HG02759 (cell line): Measurements from ENCODE around the gene PIGT.
"Not testable (repeated sequence)": the region's sequence is repeated elsewhere in the genome, so short reads cannot be mapped to it uniquely, and the experiment has no call there.

ENCODE experiments used
- ATAC-seq: cut with Tn5 transposase; IDR thresholded peaks from one replicate; pipeline ENCODE4 v1.9.1; 2021; ENCODE audit warnings: mild to moderate bottlenecking, moderate library complexity; ENCODE audit not compliant: unreplicated experiment

PIGT gene

DNA sequence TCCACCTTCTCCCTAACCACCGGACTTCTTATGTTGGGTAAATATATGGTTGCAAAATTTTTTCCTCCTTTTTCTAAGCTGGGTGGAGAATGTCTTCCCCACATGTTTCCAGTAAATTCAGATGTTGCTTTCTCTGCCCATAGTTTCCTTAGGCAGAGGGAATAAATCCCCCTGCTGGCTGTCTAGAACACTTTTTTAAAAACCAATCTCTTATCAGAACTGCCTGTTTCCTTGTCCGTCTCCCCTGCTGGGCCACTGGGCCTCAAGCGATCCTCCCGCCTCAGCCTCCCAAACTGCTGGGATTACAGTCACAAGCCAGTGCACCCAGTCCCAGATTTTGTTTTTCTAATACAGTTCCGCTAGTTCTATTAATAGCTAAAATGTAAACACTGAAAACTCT, 43.7 kb downstream of the PIGT start:
- ATAC-seq: no peak

DNA sequence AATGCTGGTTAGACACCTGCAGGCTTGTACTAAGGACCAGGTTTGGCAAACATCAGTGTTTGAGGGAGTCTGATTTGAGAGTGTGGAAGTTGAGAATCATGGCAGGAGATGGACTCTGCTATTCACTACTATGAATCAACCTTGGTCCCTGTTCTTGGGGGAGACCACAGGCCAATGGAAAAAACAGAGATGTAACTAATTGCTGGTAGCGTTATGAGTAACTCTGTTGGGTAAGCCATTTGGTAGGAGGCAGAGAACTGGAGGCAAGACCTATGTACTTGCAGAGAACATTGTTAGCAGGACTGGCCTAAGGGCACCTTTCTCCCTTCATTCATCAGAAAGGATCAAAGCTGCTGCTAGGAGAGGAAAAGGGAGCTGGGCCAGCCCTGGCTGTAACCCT, 45.3 kb downstream of the PIGT start:
- ATAC-seq: no peak

DNA sequence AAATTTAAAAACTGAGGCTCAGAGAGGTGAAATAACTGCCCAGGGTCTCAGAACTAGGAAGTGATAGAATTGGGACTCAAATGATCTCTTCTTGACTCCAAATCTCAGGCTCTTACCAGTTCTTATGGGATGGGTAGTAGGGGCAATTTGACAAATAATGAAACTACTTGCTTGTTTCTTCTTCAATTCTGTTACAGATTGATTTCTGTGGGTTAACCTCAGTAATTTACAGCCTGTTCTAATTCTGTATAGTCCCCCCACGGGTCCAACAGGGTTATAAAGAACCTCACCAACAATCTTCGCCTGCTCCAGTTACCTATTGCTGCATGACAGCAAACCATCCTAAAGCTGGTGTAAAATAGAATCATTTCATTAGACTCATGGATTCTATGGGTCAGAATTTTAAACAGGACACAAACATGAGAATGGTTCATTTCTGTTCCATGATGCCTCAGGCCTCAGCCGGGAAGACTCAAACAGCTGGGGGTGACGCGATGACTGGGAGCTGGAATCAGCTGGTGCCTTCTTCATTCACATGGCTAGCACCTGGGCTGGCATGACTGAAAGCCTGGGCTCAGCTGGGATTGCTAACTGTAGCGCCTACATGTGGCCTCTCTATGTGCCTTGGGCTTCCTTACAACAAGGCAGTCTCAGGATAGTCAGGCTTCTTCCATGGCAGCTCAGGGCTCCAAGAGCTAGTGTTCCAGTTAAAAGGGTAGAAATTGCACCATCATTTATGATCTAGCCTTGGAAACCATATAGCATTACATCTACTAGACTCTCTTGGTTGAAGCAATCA, 47.0 kb downstream of the PIGT start:
- no peak for ATAC-seq

DNA sequence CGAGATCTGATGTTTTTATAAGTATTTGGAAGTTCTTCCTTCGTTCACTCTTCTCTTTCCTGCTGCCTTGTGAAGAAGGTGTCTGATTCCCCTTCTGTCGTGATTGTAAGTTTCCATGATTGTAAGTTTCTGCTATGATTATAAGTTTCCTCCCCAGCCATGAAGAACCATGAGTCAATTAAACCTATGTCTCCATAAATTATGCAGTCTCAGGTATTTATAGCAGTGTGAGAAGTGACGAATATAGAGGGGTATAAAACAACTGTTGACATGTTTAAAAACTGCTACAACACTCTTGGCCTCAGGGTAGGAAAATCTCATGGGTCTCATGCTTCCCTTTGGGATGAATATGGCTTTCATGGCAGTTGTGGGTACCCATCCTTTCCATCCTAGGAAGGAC, 47.8 kb downstream of the PIGT start:
- ATAC-seq: no peak

DNA sequence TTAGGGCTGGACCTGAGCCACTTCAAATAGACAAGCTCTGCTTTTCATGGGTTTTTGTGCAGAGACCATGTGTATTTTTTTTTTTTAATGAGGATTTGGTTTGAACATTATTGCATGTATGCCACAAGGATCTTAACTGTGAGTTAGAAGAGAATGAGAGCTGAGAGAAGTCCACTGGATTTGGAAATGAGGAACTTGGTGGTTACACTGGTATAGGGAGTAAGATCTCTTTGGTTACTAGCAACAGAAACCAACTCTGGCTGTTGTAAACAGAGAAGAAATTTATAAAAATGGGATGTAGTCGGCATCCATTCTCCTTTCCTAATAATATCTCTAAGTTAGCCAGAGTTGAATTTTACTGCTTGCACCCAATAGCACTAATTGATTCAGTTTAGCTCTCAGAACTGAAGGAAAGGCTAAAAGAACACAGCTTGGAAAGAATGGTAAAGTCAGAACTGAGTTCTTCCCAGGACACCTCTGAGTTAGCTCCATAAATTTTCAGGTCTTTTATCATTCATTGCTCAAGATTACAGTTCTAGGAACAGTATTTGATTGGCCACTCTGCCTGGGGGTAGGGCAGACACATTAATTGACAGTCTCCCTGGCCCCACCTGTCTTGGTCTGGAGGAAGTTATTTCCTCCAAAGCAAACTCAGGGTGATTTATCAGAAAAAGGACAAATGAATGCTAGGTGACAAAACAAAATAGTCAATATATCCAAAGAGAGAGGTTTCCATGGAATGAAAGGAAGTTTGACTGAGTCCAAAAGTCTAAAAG, 49.7 kb downstream of the PIGT start:
- no peak for ATAC-seq

DNA sequence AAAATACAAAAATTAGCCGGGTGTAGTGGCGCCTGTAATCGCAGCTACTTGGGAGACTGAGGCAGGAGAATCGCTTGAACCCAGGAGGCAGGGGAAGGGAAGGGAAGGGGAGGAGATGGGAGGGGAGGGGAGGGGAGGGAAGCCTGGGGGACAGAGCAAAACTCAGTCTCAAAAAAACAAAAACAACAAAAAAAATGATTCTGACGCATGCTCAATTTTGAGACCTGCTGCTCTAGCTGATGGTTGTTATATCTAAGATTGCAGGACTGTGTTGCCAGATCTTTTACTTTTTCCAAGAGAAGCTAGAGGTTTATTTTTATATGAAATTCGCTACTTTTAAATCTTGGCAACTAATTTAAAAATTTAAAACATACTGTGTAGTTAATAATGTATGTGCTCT, 51.2 kb downstream of the PIGT start:
- no peak for ATAC-seq

DNA sequence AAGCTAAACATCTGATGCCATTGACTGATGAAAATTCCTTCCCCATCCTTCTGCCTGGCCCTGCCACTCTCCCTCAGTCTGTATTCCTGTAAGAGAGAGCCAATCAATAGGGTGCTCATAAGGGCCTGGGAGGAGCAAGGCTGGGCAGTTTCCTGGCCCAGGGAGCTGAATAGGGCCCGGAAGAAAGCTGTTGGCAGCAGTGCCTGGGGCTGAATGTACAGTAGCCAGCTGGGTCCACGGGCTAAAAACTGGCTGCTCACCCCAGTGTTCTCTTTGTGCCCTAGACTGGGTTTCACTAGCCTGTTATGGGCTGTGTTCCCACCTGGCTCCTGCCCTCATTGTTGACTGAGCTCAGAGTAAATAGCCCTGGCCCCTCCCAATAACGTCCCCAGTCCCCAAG, 51.9 kb downstream of the PIGT start:
- no peak for ATAC-seq

DNA sequence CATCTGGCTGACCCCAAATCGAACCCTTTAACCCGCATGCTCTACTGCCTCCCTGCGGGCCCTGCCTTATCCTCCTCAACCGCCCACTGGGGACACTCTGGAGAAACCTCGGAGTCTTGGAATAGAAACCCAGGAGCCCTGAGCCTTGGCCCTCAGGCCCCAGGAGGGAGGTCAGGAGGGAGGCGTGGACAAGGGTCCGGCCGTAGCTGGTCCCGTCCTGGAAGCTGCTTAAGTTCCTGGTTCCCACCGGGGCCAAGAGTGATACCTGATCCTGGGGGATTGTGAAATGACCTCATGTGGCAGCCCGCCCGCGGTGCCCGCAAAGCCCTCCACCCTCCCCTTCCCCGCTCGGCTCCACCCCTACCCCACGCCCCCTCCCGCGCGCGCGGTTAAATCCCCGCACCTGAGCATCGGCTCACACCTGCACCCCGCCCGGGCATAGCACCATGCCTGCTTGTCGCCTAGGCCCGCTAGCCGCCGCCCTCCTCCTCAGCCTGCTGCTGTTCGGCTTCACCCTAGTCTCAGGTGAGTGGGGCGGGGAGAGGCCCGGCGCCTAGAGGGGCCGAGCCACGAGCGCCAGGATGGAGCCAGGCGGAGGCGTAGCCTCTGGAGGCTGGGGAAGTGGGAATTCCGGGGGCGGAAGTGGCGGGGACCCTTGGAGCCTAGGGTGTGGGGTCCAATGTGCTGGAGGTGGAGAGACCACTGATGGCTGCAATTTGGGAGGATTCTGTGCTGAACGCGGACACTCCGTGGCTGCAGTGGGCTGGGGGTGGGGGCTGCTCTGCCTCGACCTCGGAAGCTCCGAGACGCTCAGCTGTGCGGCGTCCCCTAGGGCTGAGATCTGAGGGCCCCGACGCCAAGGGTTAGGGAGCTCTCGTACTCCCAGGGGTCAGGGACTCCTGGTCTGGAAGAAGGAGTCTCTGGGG, 53.7 kb downstream of the PIGT start, which contains the start of gene WFDC2:
Gene WFDC2, plus strand, starts transcription at position 418 of the 926 bp plus-strand sequence. Its CDS starts 29 bp downstream, at position 447.
- no peak for ATAC-seq

DNA sequence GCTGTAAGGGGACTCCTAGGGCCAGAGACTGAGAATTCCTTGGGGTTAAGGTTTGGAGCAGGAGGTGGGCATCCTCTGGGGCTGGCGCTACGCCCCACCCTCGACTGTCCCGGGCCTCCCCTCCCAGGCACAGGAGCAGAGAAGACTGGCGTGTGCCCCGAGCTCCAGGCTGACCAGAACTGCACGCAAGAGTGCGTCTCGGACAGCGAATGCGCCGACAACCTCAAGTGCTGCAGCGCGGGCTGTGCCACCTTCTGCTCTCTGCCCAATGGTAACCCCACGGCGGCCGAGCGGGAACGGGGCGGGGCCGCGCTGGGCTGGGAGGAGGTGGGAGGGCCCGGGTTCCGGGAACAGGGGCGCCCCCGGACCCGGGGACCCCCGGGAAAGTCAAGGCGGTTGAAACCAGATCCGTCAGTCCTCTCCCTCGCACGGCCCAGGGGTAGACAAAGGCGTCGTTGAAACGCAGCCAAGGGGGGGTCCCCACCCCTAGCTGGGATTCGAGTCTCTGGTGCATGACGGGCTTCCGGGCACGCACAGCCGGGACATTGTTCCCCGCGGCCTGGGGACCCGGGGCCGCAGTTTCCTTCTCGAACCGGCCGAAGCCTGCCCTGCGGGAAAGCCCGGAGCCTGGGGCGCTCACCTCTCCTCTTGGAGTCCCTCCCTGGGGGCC, 54.5 kb downstream of the PIGT start:
- peak; percentile 69 for ATAC-seq

DNA sequence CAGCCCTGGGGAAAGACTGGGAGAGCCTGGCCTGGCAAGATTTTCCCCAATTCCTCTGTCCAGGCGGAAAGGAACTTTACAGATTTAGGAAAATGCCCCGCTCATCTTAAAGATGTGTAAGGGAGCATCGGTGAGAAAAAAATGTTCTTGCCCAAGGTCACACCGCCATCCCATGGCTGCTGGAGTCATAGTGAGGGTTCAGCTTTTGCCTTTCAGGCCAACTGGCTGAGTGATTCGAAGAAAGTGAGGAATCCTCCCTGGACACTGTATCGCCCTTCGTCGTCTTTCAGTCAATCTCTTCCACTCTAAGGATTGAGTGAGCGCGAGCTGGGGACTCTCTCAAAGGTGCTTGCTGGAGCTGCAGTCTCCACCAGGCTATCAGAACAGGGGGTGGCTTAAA, 55.0 kb downstream of the PIGT start:
- peak; percentile 32 for ATAC-seq

DNA sequence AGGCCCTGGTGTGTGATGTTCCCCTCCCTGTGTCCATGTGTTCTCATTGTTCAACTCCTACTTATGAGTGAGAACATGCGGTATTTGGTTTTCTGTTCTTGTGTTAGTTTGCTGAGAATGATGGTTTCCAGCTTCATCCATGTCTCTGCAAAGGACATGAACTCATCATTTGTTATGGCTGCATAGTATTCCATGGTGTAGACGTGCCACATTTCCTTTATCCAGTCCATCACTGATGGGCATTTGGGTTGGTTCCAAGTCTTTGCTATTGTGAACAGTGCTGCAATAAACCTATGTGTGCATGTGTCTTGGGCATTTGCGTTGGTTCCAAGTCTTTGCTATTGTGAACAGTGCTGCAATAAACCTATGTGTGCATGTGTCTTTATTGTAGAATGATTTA, 56.3 kb downstream of the PIGT start:
- ATAC-seq: not testable (repeated sequence)
